SKM-1 treated with dmso at 0.1 percent for 144 hours (cell line): ENCODE data around the gene UGGT1.
"Not testable (repeated sequence)": the region's sequence is repeated elsewhere in the genome, so short reads cannot be mapped to it uniquely, and the experiment has no call there.

Experiments used
- DNase-seq: peaks from one replicate; lab custom pipeline; 2025; ENCODE audit not compliant: unreplicated experiment; lab: John Stamatoyannopoulos, UW

UGGT1 gene

DNA sequence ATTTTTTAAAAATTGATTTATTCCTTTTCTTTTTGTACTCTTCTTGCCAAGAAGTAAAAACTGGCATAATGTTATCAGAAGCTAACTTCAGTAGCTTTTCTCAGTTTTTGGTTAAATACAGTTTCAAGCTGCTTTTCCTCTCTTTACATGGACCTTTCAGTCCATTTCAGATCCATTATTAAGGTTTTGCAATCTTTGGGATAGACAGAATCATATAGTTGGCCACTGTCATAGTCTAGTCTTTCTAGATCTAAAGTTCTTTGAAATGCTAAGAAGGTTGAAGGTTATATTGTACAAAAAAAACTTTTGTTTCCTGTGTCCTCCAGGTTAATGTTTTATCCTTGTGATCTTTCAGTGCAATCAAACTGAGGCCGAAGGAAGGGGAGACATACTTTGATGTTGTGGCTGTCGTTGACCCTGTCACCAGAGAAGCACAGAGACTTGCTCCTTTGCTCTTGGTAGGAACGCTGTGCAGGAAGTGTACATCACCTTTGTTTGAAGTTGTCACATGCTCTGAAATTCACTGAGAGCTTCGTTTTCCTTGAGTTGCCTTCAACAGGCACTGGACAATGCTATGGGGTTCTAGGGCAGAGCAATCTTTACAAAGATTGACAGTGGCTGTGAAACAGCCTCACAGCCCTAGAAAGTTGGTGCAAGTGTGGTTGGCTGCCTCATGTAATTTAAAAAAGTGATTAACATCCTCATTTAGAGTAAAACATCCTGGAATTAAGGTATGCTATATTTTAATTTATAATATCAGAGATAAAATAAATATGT lies 79.1 kb downstream of the UGGT1 start:
- no peak for DNase-seq

DNA sequence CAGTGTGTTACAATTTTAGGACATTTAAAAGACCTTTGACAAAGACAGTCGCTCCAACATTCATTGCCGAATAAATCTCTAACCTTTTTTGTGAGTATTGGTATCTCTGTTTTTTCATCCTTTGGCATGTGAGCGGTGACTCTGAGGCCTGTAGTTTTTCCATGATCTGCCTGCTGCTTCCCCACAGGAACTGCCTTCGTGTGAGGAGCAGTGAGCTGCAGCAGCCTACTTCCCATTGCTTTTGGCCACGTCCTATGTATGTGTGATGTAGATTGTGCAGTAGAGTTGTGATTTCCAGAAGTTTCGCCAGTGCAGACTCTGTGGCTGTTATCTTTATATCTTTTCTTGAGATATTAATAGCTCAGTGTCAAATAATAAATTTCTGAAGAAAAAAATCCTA lies 79.8 kb downstream of the UGGT1 start:
- no peak for DNase-seq

DNA sequence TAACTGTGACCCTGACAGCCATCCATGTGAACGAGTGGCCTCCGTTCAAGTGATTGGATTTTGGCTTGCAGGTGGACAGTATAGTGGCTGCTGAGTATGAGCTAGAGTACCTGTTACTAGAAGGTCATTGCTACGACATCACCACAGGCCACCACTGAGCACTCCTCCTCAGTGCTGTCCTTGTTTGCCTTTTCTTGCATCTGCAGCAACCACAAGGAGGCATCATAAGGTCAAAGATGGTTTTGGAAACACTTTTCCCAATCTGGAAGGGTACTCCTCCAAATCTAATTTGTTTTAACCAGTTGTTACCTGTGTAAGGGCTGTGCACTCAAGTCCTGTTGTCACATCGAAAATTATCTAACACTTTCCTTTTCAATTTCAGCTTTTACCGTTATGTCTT lies 81.2 kb downstream of the UGGT1 start:
- DNase-seq = no peak

DNA sequence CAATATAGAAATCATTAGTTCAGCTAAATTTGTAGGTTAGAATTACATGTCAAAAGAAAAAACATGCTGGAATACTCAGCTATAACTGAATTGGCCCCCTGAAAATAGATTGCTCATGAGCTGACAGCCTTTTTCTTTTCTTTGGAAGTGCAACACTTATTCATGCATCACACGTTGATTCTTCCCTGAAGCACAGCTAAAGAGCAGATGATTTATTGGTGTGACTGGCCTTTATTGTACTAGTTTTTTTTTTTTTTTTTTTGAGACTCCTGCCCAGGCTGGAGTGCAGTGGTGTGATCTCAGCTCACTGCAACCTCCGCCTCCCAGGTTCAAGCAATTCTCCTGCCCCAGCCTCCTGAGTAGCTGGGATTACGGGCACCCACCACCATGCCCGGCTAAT lies 83.1 kb downstream of the UGGT1 start:
- not testable (repeated sequence) for DNase-seq

DNA sequence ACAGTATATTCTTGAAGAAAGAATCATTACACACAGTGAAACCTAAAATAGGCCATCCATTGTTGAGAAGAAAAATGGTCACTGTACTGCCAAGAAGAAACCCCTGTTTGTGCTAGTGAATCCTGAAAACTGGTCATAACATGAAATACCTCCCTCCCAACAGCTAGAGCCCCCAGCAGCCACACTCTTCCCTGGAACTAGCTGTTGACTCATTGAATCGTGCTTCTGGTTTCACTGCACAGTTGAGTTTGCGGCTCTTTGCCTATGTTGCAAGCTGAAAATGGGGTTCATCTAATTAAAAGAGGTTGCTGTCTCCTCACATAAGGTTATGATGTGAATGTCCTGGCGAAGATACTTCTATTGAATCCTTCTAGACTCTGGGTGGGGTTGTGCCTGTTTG lies 86.3 kb downstream of the UGGT1 start:
- DNase-seq = no peak

DNA sequence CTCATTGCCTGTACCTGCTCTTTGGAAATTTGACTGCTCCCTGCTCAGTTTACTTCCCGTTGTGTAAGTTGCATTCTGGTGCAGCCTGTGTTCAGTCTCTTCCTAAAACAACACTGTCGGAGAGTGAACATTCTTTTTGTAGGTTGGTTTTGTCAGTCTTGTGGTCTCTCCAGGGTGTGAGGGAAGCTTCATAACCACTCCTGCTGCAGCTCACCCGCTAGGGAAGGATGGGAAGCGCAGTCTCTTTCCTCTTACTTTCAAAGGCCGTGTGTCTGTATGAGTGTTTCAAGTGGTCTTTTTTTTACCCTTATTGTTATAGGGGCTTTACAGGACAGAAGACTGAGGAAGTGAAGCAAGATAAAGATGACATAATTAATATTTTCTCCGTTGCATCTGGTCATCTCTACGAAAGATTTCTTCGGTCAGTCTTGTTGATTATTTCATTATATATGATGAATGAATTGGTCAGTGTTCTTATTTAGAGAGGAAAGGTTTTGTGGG lies 87.2 kb downstream of the UGGT1 start:
- DNase-seq = no peak

DNA sequence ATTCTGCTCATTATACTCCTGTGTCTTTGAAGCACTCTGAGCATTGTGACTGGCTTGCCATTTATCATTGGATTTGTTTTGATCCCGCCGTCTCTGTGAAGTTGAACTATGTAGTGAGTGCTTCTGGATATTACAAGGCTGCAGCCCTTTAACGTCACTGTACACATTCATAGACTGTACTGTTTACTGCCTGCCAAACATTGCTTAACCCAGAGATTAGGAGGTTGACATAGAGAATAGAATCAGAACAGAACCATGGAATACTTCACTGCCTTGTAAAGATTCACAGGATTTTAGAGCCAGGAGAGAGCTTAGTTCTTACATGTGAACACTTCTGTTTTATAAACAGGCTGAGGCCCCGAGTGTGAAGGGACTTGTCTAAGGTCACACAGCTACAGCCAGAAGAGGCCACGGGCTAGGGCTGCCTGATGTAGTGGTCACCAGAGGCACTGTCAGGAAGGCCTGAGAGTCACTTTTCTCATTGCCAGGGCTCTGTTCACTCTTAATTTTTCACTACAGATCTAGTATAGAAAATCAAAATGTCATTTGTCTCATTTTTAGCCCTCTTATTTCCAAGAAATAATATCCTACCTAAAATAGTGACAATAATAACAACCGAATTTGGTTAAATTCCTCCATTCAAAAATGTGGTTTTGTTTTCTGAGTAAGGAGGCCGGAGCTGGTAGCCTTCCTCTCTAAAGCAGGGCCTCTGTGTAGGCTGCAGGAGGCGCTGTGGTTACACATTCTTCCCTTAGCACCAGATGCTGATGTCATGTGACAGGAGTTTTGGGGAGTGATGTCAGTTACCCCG lies 87.9 kb downstream of the UGGT1 start:
- peak; percentile 47 for DNase-seq

DNA sequence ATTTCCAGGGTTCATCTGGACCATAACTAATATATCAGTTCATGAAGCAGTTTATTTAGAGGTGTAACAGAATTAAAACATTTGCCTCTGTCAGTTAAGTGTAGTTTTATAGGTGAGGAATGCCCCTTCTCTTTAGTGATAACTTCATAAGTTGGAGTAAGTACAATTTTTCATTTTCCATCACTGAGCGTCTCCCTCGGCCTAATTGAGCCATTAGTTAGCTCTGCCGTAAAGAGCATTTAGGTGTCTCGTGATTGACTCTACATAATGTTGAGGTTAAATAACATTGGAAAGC lies 88.4 kb downstream of the UGGT1 start:
- DNase-seq = no peak

DNA sequence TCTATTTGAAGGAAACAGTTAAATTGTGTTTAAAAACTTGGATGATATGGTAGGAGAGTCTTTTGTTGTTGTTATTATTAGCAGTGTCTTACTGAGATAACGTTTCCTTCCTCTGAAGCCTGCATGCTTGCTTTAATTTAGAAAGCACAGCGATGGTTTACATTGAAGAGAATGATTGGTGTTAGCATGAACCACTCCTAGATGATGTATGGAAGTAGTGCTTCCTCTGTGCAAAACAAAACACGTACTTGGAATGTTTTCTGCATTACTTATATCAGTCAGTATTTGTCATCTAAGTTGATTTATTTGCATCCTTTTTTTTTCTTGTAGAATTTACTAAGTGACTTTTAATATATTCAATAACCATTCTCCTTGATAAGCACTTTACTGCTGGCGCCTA lies 89.0 kb downstream of the UGGT1 start:
- no peak for DNase-seq

DNA sequence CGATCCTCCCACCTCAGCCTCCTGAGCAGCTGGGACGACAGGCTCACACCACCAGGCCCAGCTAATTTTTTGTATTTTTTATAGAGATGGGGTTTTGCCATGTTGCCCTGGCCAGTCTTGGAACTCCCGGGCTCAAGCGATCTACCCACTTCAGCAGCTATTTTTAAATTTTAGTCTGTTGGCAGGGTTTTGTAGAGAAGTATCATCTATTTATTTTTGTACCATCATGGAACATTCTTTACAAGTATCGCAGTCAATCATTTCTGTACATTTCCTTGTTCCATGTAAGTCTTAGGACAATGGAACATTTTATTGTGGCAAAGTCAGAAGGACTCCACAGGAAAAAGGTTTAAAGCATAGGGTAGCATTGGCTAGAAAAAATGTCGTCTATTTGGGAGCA lies 94.6 kb downstream of the UGGT1 start:
- no peak for DNase-seq

DNA sequence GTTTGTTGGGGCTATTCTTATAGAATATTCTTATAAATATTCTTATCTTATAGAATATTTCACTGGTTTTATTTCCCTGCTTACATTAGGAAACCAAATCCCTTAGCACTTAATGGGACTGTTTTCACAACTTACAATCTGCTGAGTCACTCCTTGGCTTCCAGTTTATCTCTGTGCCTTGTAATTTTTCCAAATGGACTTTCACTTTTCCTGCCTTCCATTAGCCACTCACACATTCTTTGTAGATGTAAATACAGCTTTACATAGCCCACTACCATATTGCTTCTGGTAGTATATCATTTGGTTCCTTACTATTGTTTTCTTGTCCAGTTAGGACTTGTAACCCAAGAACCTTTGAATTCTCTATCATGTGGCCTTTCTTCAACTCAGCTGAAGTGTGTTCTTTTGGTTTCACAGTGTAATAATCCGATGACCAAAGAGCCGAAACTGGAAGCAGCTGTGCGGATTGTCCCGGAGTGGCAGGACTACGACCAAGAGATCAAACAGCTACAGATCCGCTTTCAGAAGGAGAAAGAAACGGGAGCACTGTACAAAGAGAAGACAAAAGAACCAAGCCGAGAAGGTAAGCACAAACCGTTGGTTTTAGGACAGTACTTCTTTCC lies 96.1 kb downstream of the UGGT1 start:
- no peak for DNase-seq

DNA sequence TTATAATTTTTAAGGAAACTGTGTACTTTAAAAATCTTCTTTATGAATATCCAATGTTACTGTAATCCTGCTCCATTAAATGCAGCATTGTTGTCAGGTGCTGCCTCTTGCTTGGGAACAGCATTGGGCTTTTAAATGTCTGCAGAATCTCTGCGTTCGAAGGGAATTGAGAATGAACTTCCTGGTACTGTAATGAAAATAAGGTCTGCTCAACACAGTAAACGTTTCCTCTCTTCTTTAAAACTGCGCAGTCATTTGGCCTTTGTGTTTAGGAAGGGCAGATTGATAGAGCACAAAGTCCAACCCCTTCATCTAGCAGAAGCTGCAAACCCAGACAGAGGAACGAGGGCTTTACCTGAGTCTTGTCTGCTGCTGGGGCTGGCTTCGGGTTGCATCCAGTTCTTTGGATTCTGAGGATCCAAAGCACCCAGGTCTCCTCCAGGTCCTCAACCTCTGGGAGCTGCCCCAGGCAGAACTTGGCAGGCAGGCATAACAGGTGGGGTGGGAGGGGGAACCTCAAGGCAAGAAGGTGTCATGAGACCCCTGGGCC lies 104.5 kb downstream of the UGGT1 start:
- DNase-seq = no peak

DNA sequence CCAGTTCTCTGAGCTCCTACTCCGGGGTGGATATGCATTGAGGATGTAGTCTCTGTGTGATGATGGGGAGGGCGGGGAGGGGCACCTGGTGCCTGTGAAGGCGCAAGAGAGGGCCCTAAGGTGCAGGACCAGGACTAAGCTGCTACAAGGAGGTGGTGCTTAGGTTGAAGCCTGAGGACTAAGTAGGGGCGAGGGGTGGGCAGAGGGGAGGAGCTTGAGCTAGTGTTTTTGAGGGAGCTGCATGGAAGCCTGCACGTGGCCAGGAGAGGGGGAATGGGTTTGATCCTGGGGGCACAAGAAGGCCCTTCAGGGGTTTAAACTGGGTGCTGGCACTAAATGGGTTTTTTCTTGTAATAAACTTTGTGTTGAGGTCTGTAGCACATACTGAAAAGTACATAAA lies 105.0 kb downstream of the UGGT1 start:
- no peak for DNase-seq

DNA sequence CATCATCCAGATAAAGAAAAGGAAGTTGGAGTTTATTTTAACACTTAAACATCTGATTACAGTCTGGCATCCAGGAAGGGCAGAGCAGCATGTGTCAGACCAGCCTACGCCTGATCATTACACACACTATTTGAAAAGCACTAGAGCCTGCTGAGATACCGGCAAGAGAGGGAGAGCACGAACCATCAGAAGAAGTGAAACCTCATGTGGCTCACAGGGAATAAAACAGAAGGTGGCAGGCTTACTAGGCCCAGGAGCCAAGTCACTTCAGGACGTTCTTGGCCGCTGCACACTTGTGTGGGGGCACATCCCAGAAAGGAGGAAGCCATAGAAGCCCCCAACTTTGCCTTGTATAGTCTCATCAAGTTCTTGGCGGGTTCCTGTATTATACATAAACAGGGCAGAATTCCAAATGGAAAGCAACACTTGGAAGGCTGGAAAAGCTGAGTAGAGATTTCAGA lies 105.5 kb downstream of the UGGT1 start:
- DNase-seq = no peak

DNA sequence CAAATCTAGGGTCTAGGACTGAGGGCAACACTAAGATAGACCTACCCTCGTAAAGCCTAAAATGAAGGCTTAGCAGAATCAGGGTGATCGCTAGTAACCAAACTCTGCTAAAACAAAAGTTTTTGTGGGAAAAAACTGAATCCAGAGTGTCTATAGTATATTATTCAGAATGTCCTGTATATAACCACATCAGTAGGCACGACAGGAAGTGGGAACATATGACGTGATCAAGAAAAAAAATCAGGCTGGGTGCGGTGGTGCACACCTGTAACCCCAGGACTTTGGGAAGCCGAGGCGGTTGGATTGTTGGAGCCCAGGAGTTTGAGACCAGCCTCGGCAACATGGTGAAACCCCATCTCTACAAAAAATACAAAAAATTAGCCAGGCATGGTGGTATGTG lies 106.1 kb downstream of the UGGT1 start:
- no peak for DNase-seq

DNA sequence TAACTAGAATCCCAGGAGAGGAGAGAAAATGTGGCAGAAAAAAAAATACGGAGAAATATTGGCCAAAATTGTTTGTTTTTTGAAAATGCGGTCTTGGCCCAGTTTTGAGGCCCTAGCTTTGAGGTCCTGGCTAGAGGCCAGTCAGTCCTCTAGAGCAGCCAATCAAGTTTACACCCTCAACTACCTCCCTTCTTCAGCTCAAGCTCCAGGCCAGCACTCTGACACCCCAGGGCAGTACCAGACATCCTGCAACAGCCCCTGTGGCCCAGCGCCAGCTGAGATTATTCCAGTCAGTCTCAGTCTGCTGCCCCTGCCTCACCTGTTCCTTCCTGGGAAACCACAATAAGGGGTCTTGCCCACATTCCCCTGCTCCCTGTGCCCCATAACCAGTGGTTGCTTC lies 107.7 kb downstream of the UGGT1 start:
- DNase-seq = no peak

DNA sequence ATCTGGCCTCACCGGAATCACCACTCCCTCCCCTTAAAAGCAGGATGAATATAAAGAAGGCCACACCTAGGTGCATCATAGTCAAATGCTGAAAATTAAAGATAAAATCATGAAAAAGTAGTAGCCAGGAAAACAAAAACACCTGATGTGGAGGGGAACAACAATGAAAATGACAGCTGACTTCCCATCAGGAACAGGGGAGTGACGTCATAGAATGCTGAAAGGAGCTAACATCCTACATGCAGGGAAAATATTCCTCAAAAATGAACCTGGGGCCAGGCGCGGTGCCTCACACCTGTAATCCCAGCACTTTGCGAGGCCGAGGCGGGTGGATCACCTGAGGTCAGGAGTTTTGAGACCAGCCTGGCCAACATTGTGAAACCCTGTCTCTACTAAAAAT lies 108.1 kb downstream of the UGGT1 start:
- no peak for DNase-seq

DNA sequence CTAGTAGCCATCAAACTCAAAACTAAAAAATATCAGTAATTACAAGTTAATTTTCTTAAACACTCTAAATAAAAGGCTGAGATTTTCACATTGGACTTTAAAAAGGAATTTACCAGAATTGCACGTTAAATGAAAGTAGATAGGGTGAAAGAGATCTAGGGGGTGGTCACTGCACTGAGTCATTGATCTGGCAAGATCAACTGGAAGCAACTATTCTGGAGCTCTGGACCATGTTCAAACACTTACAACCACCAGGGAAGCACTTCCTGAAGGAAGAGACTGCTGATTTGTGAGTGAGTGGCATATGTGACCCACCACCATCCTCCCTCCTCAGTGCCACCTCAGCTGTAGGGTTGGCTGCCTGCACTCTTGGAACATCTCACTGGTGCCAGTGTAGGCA lies 111.8 kb downstream of the UGGT1 start:
- DNase-seq = no peak

DNA sequence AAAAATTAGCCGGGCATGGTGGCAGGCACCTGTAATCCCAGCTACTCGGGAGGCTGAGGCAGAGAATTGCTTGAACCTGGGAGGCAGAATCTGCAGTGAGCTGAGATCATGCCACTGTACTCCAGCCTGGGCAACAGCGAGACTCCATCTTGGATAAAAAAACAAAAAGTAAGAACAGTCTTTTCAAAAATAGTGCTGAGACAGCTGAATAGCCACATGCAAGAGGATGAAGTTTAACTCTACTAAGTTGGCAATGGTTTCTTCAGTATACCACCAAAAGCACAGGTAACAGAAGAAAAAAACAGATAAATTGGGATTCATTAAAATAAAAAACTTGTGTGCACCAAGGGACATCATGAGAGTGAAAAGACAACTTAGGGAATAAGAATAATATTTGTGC lies 115.2 kb downstream of the UGGT1 start:
- DNase-seq = no peak

DNA sequence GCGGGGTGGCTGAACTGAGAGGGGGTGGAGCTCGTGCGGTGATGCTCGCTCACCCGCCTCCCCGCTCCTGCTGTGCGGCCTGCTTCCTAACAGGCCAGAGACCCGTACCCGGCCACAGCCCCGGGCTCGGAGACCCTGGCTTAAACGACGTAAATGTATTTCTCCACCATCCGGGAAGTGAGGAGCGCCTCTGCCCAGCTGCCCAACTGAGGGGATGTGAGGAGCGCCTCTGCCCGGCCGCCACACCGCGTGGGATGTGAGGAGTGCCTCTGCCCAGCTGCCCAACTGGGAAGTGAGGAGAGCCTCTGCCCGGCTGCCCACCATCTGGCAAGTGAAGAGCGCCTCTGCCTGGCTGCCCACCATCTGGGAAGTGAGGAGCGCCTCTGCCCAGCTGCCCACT lies 117.0 kb downstream of the UGGT1 start:
- DNase-seq = no peak

DNA sequence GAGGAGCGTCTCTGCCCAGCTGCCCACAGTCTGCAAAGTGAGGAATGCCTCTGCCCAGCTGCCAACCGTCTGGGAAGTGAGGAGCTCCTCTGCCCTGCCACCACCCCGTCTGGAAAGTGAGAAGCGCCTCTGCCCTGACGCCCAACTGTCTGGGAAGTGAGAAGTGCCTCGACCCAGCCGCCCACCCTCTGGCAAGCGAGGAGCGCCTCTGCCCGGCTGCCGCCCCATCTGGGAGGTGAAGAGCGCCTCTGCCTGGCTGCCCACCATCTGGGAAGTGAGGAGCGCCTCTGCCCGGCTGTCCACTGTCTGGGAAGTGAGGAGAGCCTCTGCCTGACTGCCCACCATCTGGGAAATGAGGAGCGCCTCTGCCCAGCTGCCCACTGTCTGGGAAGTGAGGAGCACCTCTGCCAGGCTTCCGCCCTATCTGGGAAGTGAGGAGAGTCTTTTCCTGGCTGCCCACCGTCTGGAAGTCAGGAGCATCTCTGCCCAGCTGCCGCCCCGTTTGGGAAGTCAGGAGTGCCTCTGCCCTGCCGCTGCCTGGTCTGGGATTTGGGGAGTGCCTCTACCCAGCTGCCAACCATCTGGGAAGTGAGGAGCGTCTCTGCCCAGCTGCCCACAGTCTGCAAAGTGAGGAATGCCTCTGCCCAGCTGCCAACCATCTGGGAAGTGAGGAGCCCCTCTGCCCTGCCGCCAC lies 117.8 kb downstream of the UGGT1 start:
- DNase-seq = not testable (repeated sequence)
